Neural cell (in vitro differentiated cells): Measurements from ENCODE around the gene PLXNA4.

ENCODE experiments used
- CTCF ChIP-seq: fragments of 450-650 bp; IDR thresholded peaks from 2 replicates; pipeline ENCODE4 v1.5.1; 2014; ENCODE audit warnings: antibody characterized with exemption, mild to moderate bottlenecking, moderate library complexity; ENCODE audit not compliant: poor library complexity, severe bottlenecking
- EP300 ChIP-seq: fragments of 450-650 bp; conservative IDR thresholded peaks from 2 replicates; pipeline ENCODE4 v1.6.1; 2014; ENCODE audit warnings: antibody characterized with exemption, mild to moderate bottlenecking, moderate library complexity; ENCODE audit not compliant: poor library complexity, severe bottlenecking
- EZH2 ChIP-seq: fragments of 200-600, 300-800 bp; shearing (Covaris generic), sonication (generic); IDR thresholded peaks from 2 replicates; pipeline ENCODE4 v1.6.1; 2014; ENCODE audit warnings: antibody characterized with exemption, low read length, borderline replicate concordance, mild to moderate bottlenecking; ENCODE audit not compliant: insufficient read depth, poor library complexity, severe bottlenecking
- MXI1 ChIP-seq: fragments of 450-650 bp; conservative IDR thresholded peaks from 2 replicates; pipeline ENCODE4 v1.6.1; 2014; ENCODE audit warnings: antibody characterized with exemption, mild to moderate bottlenecking; ENCODE audit not compliant: poor library complexity, severe bottlenecking
- POLR2AphosphoS5 ChIP-seq: IDR thresholded peaks from 2 replicates; pipeline ENCODE4 v1.6.1; 2012
- RAD21 ChIP-seq: fragments of 450-650 bp; conservative IDR thresholded peaks from 2 replicates; pipeline ENCODE4 v1.6.1; 2014; ENCODE audit warnings: antibody characterized with exemption, mild to moderate bottlenecking, moderate library complexity
- REST ChIP-seq: IDR thresholded peaks from 2 replicates; pipeline ENCODE4 v1.6.1; 2012; ENCODE audit warnings: borderline replicate concordance
- SMC3 ChIP-seq: fragments of 450-650 bp; conservative IDR thresholded peaks from 2 replicates; pipeline ENCODE4 v1.6.1; 2014; ENCODE audit warnings: antibody characterized with exemption, mild to moderate bottlenecking, moderate library complexity; ENCODE audit not compliant: poor library complexity
- TAF1 ChIP-seq: IDR thresholded peaks from 2 replicates; pipeline ENCODE4 v1.6.1; 2012; ENCODE audit warnings: low read depth

GRCh38 chr7:132625651-132626050 is 49.4 kb upstream of the PLXNA4 start:
- no peak for TF ChIP-seq CTCF
- no peak for TF ChIP-seq POLR2AphosphoS5
- TF ChIP-seq SMC3 = no peak
- no peak for TF ChIP-seq RAD21
- TF ChIP-seq EZH2 = no peak
- no peak for TF ChIP-seq EP300
- no peak for TF ChIP-seq TAF1
- TF ChIP-seq MXI1 = no peak
- TF ChIP-seq REST = no peak
